BE2C (cell line): Measurements from ENCODE around the gene FAM193A.

Experiments
- DNase-seq: peaks from one replicate; pipeline ENCODE4 v3.0.0-alpha.2; 2020
- H3K27me3 ChIP-seq: fragments of 250-450 bp; sonication (Bioruptor Pico); 2 replicates; pipeline ENCODE4 v1.5.1; 2020; ENCODE audit warnings: mild to moderate bottlenecking
- H3K36me3 ChIP-seq: fragments of 250-450 bp; sonication (Bioruptor Pico); 2 replicates; pipeline ENCODE4 v1.5.1; 2020; ENCODE audit warnings: mild to moderate bottlenecking
- H3K4me1 ChIP-seq: fragments of 250-450 bp; sonication (Bioruptor Pico); 2 replicates; pipeline ENCODE4 v1.5.1; 2020
- H3K4me3 ChIP-seq: 2 replicates; pipeline ENCODE4 v1.5.1; 2011; ENCODE audit warnings: low read depth, low read length
- H3K9me3 ChIP-seq: fragments of 250-450 bp; sonication (Bioruptor Pico); 2 replicates; pipeline ENCODE4 v1.5.1; 2020
- TF ChIP-seq, protein P1 (sequence below): IDR thresholded peaks from 2 replicates; pipeline ENCODE4 v1.5.1; 2012; ENCODE audit warnings: mild to moderate bottlenecking, low read depth, low read length

FAM193A gene

DNA sequence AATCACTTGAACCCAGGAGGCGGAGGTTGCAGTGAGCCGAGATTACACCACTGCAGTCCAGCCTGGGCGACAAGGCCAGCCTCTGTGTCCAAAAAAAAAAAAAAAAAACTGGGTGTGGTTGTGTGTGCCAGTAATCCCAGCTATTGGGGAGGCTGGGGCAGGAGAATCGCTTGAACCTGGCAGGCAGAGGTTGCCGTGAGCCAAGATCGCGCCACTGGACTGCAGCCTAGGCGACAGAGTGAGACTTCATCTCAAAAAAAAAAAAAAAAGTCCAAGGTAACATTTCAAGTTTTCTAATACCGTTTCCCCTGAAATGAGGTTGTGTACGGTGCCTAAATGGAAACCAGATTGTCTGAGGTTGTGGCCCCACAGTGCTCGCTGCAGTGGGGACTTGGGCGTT, 35.6 kb downstream of the FAM193A start:
- Histone ChIP-seq H3K4me3 (no peak overlapping the region), H3K36me3 (peaks cover 6% of the 10 kb centered on the region), H3K4me1 (peaks cover 3% of the 10 kb centered on the region; the same call in 1 of the 2 replicates), H3K9me3 (no peaks in the 10 kb centered on the region), H3K27me3 (no peaks in the 10 kb centered on the region)
- TF ChIP-seq, protein P1, sequence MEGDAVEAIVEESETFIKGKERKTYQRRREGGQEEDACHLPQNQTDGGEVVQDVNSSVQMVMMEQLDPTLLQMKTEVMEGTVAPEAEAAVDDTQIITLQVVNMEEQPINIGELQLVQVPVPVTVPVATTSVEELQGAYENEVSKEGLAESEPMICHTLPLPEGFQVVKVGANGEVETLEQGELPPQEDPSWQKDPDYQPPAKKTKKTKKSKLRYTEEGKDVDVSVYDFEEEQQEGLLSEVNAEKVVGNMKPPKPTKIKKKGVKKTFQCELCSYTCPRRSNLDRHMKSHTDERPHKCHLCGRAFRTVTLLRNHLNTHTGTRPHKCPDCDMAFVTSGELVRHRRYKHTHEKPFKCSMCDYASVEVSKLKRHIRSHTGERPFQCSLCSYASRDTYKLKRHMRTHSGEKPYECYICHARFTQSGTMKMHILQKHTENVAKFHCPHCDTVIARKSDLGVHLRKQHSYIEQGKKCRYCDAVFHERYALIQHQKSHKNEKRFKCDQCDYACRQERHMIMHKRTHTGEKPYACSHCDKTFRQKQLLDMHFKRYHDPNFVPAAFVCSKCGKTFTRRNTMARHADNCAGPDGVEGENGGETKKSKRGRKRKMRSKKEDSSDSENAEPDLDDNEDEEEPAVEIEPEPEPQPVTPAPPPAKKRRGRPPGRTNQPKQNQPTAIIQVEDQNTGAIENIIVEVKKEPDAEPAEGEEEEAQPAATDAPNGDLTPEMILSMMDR: no peak
- DNase-seq: no peak

DNA sequence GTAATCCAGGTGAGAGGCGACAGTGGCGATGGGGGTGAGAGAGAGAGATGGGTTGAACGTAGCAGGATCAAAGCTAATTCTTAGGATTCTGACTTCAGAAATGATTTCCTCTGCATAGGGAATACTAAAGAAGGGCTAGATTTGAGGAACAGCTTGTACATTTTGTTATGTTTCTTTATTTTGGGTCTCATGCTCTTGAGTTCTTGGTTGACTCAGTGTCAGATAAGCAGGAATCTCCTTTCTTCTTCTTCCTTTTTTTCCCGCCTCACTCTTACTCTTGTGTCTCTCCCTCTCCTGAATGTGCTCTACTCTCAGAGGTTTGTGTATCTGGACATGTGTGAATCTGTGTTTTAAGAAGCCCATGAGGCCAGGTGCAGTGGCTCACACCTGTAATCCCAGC, 36.4 kb downstream of the FAM193A start:
- H3K27me3 ChIP-seq: no peaks in the 10 kb centered on the region
- no peak overlapping the region for H3K4me3 ChIP-seq
- DNase-seq: no peak
- TF ChIP-seq, protein P1: no peak
- peaks cover 3% of the 10 kb centered on the region; the same call in 1 of the 2 replicates for H3K4me1 ChIP-seq
- no peaks in the 10 kb centered on the region for H3K9me3 ChIP-seq
- H3K36me3 ChIP-seq: peaks cover 6% of the 10 kb centered on the region

DNA sequence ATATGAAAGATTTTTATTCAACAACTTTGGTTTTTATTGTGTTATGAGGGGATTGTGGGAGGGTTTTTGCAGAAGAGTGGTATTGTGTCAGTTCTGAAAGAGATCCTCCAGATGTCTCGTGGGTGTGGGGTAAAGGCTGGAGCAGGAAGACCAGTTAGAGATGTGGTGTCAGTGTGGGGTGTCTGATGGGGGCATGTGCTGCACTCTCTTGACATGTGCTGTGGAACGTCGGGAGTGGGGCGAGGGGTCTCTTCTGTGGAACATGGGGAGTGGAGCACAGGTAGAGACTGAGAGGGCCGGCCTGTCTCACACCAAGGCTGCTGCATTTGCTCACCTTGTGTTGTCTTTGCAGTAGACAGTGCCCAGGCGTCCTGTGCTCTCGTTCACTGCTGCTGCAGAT, 37.6 kb downstream of the FAM193A start:
- peaks cover 6% of the 10 kb centered on the region for H3K36me3 ChIP-seq
- TF ChIP-seq, protein P1: no peak

DNA sequence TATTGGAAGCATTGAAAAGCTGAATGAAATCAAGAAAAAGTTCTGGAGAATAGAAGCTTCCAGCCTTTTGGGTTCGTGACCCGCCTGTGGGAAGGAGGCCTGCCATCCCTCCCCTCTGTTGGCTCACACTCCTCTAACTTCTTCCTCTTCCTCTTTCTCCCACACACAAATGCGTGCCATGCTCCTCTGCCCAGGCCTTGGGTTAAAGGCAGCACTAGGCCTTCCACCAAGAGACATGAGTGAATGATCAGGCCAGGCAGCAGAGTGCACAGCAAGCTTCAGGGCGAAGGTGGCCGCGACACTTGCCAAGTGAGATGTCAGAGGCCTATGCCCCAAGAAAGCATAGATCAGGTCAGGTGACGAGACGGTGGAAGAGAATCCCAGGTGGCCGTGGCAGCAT, 38.4 kb downstream of the FAM193A start:
- H3K4me1 ChIP-seq: peaks cover 3% of the 10 kb centered on the region; the same call in 1 of the 2 replicates
- no peaks in the 10 kb centered on the region for H3K27me3 ChIP-seq
- no peaks in the 10 kb centered on the region for H3K9me3 ChIP-seq
- peaks cover 6% of the 10 kb centered on the region for H3K36me3 ChIP-seq
- no peak for DNase-seq
- TF ChIP-seq, protein P1: no peak
- no peak overlapping the region for H3K4me3 ChIP-seq

More for the DNA sequence above, 37.6 kb downstream of the FAM193A start:
- H3K4me3 ChIP-seq: no peak overlapping the region
- DNase-seq: no peak
- H3K9me3 ChIP-seq: no peaks in the 10 kb centered on the region
- H3K4me1 ChIP-seq: peaks cover 3% of the 10 kb centered on the region; the same call in 1 of the 2 replicates
- H3K27me3 ChIP-seq: no peaks in the 10 kb centered on the region

DNA sequence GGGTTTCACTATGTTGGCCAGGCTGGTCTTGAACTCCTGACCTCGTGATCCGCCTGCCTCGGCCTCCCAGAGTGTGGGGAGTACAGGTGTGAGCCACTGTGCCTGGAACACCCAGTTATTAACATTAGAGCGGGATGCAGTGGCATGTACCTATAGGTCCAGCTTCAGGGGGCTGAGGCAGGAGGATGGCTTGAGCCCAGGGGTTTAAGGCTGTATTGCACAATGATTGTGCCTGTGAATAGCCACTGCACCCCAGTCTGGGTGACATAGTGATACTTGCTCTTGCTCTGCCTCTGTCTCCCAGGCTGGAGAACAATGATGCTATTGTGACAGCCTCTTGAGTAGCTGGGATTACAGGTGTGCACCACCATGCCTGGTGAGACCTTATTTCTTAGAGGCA, 39.8 kb downstream of the FAM193A start:
- TF ChIP-seq, protein P1: no peak

DNA sequence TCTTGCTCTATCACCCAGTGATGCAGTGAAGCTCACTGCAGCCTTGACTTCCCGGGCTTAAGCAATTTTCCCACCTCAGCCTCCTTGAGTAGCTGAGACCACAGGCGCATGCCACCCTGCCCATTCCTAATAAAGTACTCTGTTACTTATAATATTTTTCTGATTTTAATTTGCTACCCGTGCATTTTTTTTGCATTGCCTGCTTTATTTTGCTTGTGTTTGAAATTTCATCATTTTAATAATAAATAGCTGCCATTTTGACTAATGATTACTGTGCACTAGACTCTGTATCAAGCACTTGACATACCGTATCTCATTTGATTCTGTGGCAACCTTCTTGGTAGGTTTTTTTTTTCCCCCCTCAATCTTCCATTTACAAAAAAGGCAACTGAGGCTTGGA, 41.7 kb downstream of the FAM193A start:
- Histone ChIP-seq H3K9me3 (no peaks in the 10 kb centered on the region), H3K27me3 (no peaks in the 10 kb centered on the region), H3K4me3 (no peak overlapping the region), H3K36me3 (peaks cover 6% of the 10 kb centered on the region), H3K4me1 (peaks cover 3% of the 10 kb centered on the region; the same call in 1 of the 2 replicates)
- no peak for DNase-seq
- TF ChIP-seq, protein P1: no peak

More for the DNA sequence above, 39.8 kb downstream of the FAM193A start:
- Histone ChIP-seq H3K27me3 (no peaks in the 10 kb centered on the region), H3K4me3 (no peak overlapping the region), H3K4me1 (peaks cover 3% of the 10 kb centered on the region; the same call in 1 of the 2 replicates), H3K9me3 (no peaks in the 10 kb centered on the region), H3K36me3 (peaks cover 6% of the 10 kb centered on the region)
- no peak for DNase-seq
